GM18520 (cell line): ENCODE data around the gene EMC1.
"Not testable (repeated sequence)": the region's sequence is repeated elsewhere in the genome, so short reads cannot be mapped to it uniquely, and the experiment has no call there.

Source experiments
- ATAC-seq: cut with Tn5 transposase; IDR thresholded peaks from one replicate; pipeline ENCODE4 v1.9.1; 2021; ENCODE audit not compliant: unreplicated experiment

EMC1 gene

GRCh38 chr1:19262047-19262446 is 10.7 kb upstream of the EMC1 start:
- ATAC-seq, result no peak

- no peak for ATAC-seq
These were observed 9.2 kb upstream of the EMC1 start for GRCh38 chr1:19260211-19261138.

- no peak for ATAC-seq
These were observed 7.0 kb upstream of the EMC1 start for GRCh38 chr1:19258353-19258752.

GRCh38 chr1:19257178-19257914 is 6.0 kb upstream of the EMC1 start:
- ATAC-seq, result no peak

GRCh38 chr1:19256301-19256700 is 5.0 kb upstream of the EMC1 start:
- ATAC-seq, result not testable (repeated sequence)

GRCh38 chr1:19255288-19255687 is 4.0 kb upstream of the EMC1 start:
- ATAC-seq, result no peak

- ATAC-seq, result no peak
These were observed 3.1 kb upstream of the EMC1 start for GRCh38 chr1:19254416-19254815.

DNA sequence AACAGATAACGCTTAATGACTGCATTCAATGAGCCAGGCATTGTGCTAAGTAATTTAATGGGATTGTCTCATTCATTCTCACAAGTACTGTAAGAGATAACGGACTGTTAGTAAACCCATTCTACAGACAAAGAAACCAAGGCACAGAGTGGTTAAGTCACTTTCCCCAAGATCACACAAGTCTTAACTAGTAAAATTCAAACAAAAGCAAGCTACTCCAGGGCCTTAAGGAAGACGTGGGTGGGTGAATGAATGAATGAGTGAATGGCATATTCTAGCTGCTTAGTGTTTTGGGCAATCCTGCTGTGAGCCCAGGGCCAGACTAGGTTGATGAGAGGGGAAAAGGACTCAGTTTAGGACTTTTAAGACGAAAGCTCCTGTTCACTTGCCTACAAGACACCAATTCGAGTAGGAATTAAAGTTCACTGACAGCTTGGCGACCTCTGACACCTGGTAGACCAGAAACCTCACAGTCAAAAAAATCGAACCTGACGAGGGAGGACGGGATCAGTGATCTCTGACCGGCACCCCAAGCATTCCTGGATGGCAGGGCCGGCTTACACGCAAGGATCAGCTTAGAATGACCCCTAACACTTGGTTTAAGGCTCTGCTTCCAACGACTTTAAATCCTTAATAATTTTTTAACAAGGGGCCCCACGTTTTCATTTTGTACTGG is 557 bp downstream of the EMC1 start:
- ATAC-seq, result no peak

DNA sequence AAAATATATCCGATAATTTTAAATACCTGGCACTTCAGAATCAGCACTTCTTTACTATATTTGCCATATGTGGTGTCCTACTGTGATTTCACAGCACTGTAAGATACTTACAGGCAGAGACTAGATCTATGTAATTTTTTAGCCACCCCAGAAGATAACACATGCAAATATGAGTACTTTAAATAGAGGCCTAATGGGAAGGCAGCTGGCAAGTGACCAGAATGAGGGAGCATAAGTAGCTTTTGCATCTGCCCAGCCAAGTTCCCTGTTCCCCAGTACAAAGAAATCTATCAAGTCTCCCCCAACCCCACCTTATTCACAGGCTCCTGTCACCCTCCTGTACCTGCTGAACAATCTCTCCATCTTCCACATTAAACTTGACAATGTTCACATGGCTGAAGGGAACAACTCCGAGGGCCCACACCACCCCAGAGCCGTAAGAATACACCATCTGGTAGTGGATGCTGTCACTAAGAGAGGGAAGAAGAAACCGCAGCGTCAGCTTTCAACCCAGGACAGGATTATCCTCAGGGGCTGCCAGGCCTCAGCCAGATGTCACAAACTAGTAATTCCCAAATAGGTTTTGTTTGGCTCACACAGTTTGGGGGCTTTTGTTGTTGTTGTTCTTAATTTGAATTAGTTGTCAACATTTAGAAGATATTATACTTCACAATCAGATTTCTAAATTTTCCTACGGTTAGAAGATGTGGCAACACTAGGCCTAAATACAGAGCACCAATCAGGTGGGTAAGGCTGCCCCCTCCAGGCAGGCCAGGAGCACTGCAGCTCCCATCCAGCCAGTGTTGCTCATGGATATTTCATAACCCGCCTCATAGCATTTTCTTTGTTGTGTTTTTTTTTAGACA is 10.4 kb downstream of the EMC1 start:
- ATAC-seq, result no peak

- no peak for ATAC-seq
These were observed 11.4 kb downstream of the EMC1 start for GRCh38 chr1:19239876-19240275.

DNA sequence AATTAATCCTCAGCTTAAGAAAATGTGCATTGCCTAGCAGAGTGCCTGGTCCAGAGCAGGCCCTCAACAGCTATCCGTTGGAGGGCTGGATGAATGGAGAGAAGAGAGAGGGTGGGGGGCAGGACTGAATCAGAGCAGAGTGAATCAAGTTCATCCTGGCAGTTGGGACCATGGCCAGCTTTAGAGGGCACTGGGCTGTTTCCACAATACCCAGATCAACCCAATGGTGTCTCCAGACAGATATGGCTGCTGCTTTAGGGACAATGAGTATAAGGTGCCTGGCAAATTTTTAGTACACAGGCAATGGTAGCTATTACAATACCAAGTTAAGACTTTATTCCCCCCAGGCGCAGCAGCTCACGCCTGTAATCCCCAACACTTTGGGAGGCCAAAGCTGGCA is 17.1 kb downstream of the EMC1 start:
- no peak for ATAC-seq

DNA sequence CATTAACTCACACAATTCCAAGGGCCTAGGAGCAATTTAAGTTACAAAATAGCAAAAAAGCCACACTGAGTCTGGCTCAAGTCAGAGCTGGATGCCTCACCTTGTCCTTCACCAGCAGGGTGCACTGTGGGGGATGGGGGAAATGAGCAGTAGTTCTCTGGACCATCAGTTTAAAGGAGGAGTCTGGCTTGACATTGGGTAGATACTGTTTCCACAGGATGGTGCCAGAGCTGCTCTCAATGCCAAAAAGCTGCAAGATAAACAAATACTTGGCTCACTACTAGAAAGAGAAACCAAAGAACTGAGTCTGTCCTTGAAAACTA is 18.8 kb downstream of the EMC1 start:
- ATAC-seq, result no peak

DNA sequence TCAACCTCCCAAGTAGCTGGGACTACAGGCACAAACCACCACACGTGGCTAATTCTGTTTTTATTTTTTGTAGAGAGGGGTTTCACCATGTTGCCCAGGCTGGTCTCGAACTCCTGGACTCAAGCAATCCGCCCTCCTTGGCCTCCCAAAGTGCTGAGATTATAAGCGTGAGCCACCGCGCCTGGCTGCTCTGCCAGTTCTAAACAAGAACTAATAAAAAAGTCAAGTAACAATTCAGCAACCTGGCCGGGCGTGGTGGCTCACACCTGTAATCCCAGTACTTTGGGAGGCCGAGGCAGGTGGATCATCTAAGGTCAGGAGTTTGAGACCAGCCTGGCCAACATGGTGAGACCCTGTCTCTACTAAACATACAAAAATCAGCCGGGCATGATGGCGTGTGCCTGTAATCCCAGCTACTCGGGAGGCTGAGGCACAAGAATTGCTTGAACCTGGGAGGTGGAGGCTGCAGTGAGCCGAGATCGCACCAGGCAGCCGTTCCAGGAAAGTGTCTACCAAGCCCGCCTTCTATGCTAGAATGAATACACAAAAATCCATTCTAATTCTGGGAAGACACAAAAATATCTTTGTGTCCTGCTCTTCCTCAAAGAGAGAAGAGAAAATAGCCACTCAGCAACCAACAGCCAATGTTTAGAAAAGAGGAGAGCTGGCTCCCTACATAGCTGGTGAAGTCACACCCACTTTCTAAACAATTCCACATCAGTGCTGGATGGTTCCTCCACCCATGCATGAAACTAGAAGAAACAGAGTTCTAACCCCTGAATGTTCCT is 19.4 kb downstream of the EMC1 start:
- ATAC-seq, result not testable (repeated sequence)

DNA sequence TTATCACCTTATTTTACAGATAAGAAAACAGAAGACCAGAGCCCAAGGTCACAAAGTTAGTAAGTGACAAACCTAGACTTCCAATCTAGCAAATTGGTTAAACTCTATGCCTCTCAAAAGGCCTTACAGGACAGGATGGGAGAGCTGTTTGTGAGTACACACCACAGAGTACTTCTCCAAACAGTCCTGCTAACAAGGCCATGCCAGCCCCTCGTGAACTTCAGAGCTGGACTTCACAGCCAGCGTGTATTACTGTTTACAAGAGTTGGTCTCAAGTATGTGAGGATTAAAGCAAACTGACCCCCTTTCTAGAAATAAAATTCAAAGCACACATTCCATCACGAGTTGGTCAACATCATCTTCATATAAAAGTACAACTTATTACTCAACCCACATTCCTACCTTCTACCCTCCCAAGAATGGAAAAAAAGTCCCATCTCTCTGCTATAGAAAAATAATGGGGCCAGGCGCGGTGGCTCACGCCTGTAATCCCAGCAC is 21.4 kb downstream of the EMC1 start:
- ATAC-seq, result no peak

DNA sequence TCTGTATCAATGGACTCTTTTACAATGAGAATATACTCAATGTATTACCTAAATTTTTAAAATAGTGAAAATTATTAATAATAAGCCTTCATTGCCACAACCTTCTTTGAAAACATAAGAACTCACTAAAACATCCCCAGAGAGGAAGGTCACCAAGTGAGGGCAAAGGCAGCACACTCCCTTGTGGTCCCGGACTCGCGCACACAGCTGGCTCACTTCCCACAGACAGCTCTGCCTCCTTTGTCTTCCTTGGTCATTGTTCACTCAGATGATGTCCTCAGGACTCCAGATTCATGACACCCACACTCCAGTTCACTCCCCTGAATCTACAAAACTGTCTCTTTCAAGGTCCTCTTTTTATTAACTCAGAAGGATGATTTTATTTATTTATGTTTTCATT is 22.1 kb downstream of the EMC1 start:
- no peak for ATAC-seq

DNA sequence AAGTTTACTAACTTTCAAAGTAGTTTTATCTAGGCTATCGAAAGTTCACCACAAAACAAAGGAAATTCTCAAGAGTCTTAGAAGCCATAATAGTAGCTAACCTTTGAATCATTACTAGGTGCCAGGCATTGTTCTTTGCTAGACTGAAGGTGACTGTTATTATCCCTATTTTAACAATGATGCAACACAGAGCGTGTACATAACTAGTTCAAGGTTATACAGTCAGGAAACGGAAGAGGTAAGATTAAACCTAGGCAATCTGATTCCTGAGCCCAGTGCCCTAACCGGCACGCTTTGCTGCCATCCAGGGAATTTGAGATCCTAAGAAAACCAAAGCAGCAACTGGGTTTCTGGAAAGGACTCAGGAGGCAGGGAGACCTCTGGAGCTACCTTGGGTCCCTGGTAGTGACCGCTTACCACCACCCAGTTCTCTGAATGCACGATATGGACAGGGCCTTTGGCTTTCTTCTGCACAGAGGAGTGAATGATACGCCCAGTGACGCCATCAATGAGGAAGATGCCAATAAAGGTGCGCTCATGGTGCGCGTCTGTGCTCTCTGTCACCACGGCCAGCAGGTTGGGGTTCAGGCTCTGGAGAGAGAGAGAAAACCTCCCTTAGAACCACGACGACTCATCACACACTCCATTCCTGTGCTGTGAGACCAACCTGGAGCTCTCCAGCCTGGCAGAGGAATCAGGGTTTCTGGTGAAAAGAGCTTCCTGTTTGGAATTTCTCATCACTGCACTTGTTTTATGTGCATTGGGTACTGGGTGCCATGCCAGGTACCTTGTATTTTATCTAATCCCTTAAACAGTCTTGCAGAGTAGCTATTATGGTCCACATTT is 28.1 kb downstream of the EMC1 start:
- ATAC-seq, result no peak

DNA sequence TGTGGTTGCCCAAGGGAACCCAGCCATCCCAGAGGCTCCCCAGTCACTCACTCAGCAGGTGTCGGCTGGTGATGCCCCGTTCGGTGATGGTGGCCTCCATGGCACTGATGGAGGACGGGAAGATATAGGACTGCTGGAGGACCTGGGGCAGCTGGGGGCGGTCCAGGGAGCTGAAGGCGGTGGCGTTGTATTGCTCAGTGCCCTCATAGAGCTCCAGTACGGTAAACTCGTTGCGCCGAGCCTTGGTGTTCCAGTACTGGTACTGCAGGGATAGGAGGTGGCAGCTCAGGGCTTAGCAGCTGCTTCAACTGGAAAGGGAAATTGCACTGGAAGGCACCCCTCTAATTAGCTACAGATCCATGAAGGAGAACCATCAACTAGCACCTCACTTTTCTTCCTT is 28.8 kb downstream of the EMC1 start:
- ATAC-seq, result no peak

DNA sequence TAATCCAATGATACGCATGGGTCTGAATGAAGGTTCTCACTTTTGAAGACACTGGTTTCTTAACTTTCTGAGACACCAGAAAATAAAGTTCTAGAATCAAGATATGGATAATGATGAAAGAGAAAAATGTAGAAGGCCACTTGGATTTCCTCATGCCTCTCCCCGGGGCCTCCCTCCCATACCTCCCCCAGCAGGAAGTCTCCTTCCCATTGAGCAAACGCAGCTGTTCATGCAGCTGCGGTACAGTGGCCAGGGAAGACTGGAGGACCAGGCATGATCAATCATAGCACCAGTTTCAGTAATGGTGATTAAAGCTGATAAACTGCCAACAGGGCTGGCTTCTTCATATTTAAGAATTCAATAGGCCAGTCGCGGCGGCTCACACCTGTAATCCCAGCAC is 30.3 kb downstream of the EMC1 start:
- no peak for ATAC-seq
